H9 (cell line): ENCODE measurements around the gene SYNE4. TPM values are rescaled to one million over a fixed set of nuclear protein-coding genes. Genes with fewer than 3 reads are reported as not detected.
A peak's percentile ranks its signal among the peaks of the same experiment; 100 is the strongest.

ENCODE experiments used
- DNase-seq: peaks from one replicate; pipeline ENCODE4 v3.0.0-alpha.2; 2017
- H2AFZ ChIP-seq: one replicate; pipeline ENCODE4 v1.6.1; 2013; ENCODE audit warnings: mild to moderate bottlenecking, low read length, control low read depth, moderate library complexity
- H2AK5ac ChIP-seq: 2 replicates; pipeline ENCODE4 v1.6.1; 2013; ENCODE audit warnings: low read length, control low read depth, mixed read lengths; ENCODE audit not compliant: insufficient read length
- H2BK120ac ChIP-seq: one replicate; pipeline ENCODE4 v1.6.1; 2013; ENCODE audit warnings: low read depth, mild to moderate bottlenecking, low read length, control low read depth, inconsistent platforms; ENCODE audit not compliant: poor library complexity, severe bottlenecking
- H2BK12ac ChIP-seq: 2 replicates; pipeline ENCODE4 v1.6.1; 2013; ENCODE audit warnings: low read length, control low read depth, mixed read lengths, low read depth; ENCODE audit not compliant: insufficient read length
- H2BK15ac ChIP-seq: 2 replicates; pipeline ENCODE4 v1.6.1; 2013; ENCODE audit warnings: low read depth, low read length, control low read depth
- H2BK20ac ChIP-seq: one replicate; pipeline ENCODE4 v1.6.1; 2013; ENCODE audit warnings: low read depth, mild to moderate bottlenecking, low read length, control low read depth, inconsistent platforms; ENCODE audit not compliant: poor library complexity, severe bottlenecking
- H2BK5ac ChIP-seq: 2 replicates; pipeline ENCODE4 v1.6.1; 2013; ENCODE audit warnings: low read length, control low read depth, mixed read lengths; ENCODE audit not compliant: insufficient read length
- H3K14ac ChIP-seq: 2 replicates; pipeline ENCODE4 v1.6.1; 2013; ENCODE audit warnings: low read length, control low read depth; ENCODE audit not compliant: insufficient read depth
- H3K18ac ChIP-seq: 2 replicates; pipeline ENCODE4 v1.6.1; 2013; ENCODE audit warnings: low read depth, mild to moderate bottlenecking, mixed read lengths, low read length, control low read depth; ENCODE audit not compliant: insufficient read length
- H3K23ac ChIP-seq: 2 replicates; pipeline ENCODE4 v1.6.1; 2013; ENCODE audit warnings: low read length, control low read depth, mixed read lengths, low read depth; ENCODE audit not compliant: insufficient read length
- H3K23me2 ChIP-seq: 2 replicates; pipeline ENCODE4 v1.6.1; 2013; ENCODE audit warnings: low read depth, mild to moderate bottlenecking, mixed read lengths, low read length, control low read depth; ENCODE audit not compliant: insufficient read length, poor library complexity, severe bottlenecking
- H3K27ac ChIP-seq: 2 replicates; pipeline ENCODE4 v1.5.1; 2013; ENCODE audit warnings: low read length, control low read depth, mixed read lengths, low read depth; ENCODE audit not compliant: insufficient read length
- H3K27me3 ChIP-seq: 2 replicates; pipeline ENCODE4 v1.6.1; 2013; ENCODE audit warnings: low read length, control low read depth, inconsistent platforms; ENCODE audit not compliant: insufficient read depth
- H3K4ac ChIP-seq: 2 replicates; pipeline ENCODE4 v1.6.1; 2013; ENCODE audit warnings: low read depth, mild to moderate bottlenecking, control low read depth, inconsistent platforms, low read length, moderate library complexity
- H3K4me1 ChIP-seq: 2 replicates; pipeline ENCODE4 v1.6.1; 2013; ENCODE audit warnings: low read length, control low read depth, inconsistent platforms; ENCODE audit not compliant: insufficient read depth
- H3K4me2 ChIP-seq: 2 replicates; pipeline ENCODE4 v1.6.1; 2013; ENCODE audit warnings: low read length, control low read depth, mixed read lengths; ENCODE audit not compliant: insufficient read length, insufficient read depth
- H3K56ac ChIP-seq: 2 replicates; pipeline ENCODE4 v1.6.1; 2013; ENCODE audit warnings: low read depth, mild to moderate bottlenecking, mixed read lengths, low read length, control low read depth; ENCODE audit not compliant: insufficient read length
- H3K79me1 ChIP-seq: 2 replicates; pipeline ENCODE4 v1.6.1; 2013; ENCODE audit warnings: low read depth, mild to moderate bottlenecking, moderate library complexity, low read length, control low read depth, inconsistent platforms; ENCODE audit not compliant: insufficient read depth, poor library complexity, severe bottlenecking
- H3K79me2 ChIP-seq: 2 replicates; pipeline ENCODE4 v1.6.1; 2013; ENCODE audit warnings: low read length, control low read depth, inconsistent platforms; ENCODE audit not compliant: insufficient read depth
- H3K9ac ChIP-seq: 2 replicates; pipeline ENCODE4 v1.6.1; 2013; ENCODE audit warnings: low read length, control low read depth, mixed read lengths; ENCODE audit not compliant: insufficient read length; ENCODE audit errors: extremely low read depth
- H3K9me3 ChIP-seq: one replicate; pipeline ENCODE4 v1.6.1; 2013; ENCODE audit warnings: low read depth, low read length, inconsistent platforms; ENCODE audit not compliant: control insufficient read depth
- H3T11ph ChIP-seq: one replicate; pipeline ENCODE4 v1.6.1; 2013; ENCODE audit warnings: mild to moderate bottlenecking, low read length, control low read depth, inconsistent platforms
- H4K20me1 ChIP-seq: one replicate; pipeline ENCODE4 v1.6.1; 2013; ENCODE audit not compliant: control insufficient read depth, insufficient read length, insufficient read depth
- H4K5ac ChIP-seq: 2 replicates; pipeline ENCODE4 v1.6.1; 2013; ENCODE audit warnings: low read depth, mild to moderate bottlenecking, mixed read lengths, low read length, control low read depth; ENCODE audit not compliant: insufficient read length
- H4K8ac ChIP-seq: replicated peaks from 2 replicates; pipeline ENCODE4 v1.6.1; 2013; ENCODE audit warnings: low read length, control low read depth, mixed read lengths, low read depth; ENCODE audit not compliant: insufficient read length
- H4K91ac ChIP-seq: 2 replicates; pipeline ENCODE4 v1.6.1; 2013; ENCODE audit warnings: low read depth, mild to moderate bottlenecking, moderate library complexity, mixed read lengths, low read length, control low read depth; ENCODE audit not compliant: insufficient read length
- H3K27ac Mint-ChIP-seq, 3 experiments: 2 replicates in 2 of 3; 3 replicates in 1 of 3; pipeline ENCODE4 v1.8.0; 2020 to 2021; ENCODE audit warnings: mixed read lengths in 3 of 3, mild to moderate bottlenecking in 1 of 3, moderate library complexity in 1 of 3
- H3K27me3 Mint-ChIP-seq: 2 replicates; pipeline ENCODE4 v1.8.0; 2021; ENCODE audit warnings: low read depth, mild to moderate bottlenecking, moderate library complexity, mixed read lengths
- H3K36me3 Mint-ChIP-seq, 3 experiments: 2 replicates in 2 of 3; 3 replicates in 1 of 3; pipeline ENCODE4 v1.8.0; 2020 to 2021; ENCODE audit warnings: low read depth in 3 of 3, mixed read lengths in 3 of 3; ENCODE audit not compliant: insufficient read depth in 1 of 3
- H3K4me1 Mint-ChIP-seq, 2 experiments: 2 replicates each; pipeline ENCODE4 v1.8.0; 2020; ENCODE audit warnings: mixed read lengths in 2 of 2
- H3K4me3 Mint-ChIP-seq, 2 experiments: 2 replicates in 1 of 2; 3 replicates in 1 of 2; pipeline ENCODE4 v1.8.0; 2020 to 2021; ENCODE audit warnings: mild to moderate bottlenecking in 2 of 2, mixed read lengths in 2 of 2, moderate library complexity in 1 of 2
- H3K9me3 Mint-ChIP-seq, 2 experiments: 2 replicates in 1 of 2; 3 replicates in 1 of 2; pipeline ENCODE4 v1.8.0; 2020; ENCODE audit warnings: mild to moderate bottlenecking in 2 of 2, mixed read lengths in 2 of 2, moderate library complexity in 1 of 2
- CTCF ChIP-seq: fragments of 200-600 bp; sonication (generic); conservative IDR thresholded peaks from 3 replicates; pipeline ENCODE4 v1.8.0; 2021; ENCODE audit warnings: antibody characterized with exemption, mild to moderate bottlenecking
- WGBS: extraction: QIAGEN DNeasy Blood & Tissue Kit; methylation state at CpG from one replicate; pipeline ENCODE4 v1.1.7; 2013; ENCODE audit warnings: missing lambda C conversion rate, low lambda C conversion rate, mixed read lengths; ENCODE audit not compliant: insufficient read length; ENCODE audit errors: extremely low coverage; 5-methylcytosine and 5-hydroxymethylcytosine counted together
- long read RNA-seq: library from polyadenylated mRNA; unstranded; transcript quantifications from one replicate; pipeline ENCODE4 v2.0.0, GENCODE V29; 2020
- total RNA-seq: library from RNA; stranded (reverse); gene quantifications from 2 replicates; pipeline ENCODE4 v1.2.1, GENCODE V29; 2021

The SYNE4 gene, protein sequence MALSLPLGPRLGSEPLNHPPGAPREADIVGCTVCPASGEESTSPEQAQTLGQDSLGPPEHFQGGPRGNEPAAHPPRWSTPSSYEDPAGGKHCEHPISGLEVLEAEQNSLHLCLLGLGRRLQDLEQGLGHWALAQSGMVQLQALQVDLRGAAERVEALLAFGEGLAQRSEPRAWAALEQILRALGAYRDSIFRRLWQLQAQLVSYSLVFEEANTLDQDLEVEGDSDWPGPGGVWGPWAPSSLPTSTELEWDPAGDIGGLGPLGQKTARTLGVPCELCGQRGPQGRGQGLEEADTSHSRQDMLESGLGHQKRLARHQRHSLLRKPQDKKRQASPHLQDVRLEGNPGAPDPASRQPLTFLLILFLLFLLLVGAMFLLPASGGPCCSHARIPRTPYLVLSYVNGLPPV
- total RNA-seq, result 19.2 and 20.4 TPM in 2 replicates
- long read RNA-seq, transcript SYNE4-201 (8 exons, 1,365 nt), result major isoform, 45 of 129 reads
- long read RNA-seq, partial matches to known transcripts, result 16 of 129 reads
- long read RNA-seq, other reads (novel, unspliced or antisense), result 68 of 129 reads

- Mint-ChIP-seq H3K27ac (peak within 1 kb of the TSS; percentile 67 to 94 (median 93)), H3K9me3 (no peaks in the 10 kb centered on the region; a peak in 2 of 5 replicates), H3K27me3 (peaks cover 1% of the 10 kb centered on the region), H3K36me3 (peaks cover 5 to 23% (median 23%) of the 10 kb centered on the region in 3 experiments), H3K4me1 (peaks cover 22 to 24% of the 10 kb centered on the region in 2 experiments), H3K4me3 (peak within 1 kb of the TSS; percentile 90 to 92)
- H4K5ac ChIP-seq, result no peak within 1 kb of the TSS
- no peak within 1 kb of the TSS for H2AK5ac ChIP-seq
- H2AFZ ChIP-seq, result no peak within 1 kb of the TSS
- no peaks in the 10 kb centered on the region for H3K79me1 ChIP-seq
- H3K9ac ChIP-seq, result peak within 1 kb of the TSS; percentile 2
- H2BK5ac ChIP-seq, result no peak within 1 kb of the TSS
- no peaks in the 10 kb centered on the region for H3K27me3 ChIP-seq
- H3K4me2 ChIP-seq, result peak within 1 kb of the TSS; percentile 26
- no peak within 1 kb of the TSS for H4K91ac ChIP-seq
- H3K27ac ChIP-seq, result no peak within 1 kb of the TSS
- H3K23me2 ChIP-seq, result peaks cover 16% of the 10 kb centered on the region
- no peaks in the 10 kb centered on the region for H4K20me1 ChIP-seq
- no peaks in the 10 kb centered on the region for H3K79me2 ChIP-seq
- no peak within 1 kb of the TSS for H2BK20ac ChIP-seq
- no peak within 1 kb of the TSS for H3K56ac ChIP-seq
- H2BK15ac ChIP-seq, result no peak within 1 kb of the TSS
- H3T11ph ChIP-seq, result no peak within 1 kb of the TSS
- H4K8ac ChIP-seq, result no peak within 1 kb of the TSS
- WGBS, result no CpG with 5 or more reads among the region's 19 CpGs
- H3K9me3 ChIP-seq, result no peaks in the 10 kb centered on the region
- peak; percentile 94 for DNase-seq
- H3K23ac ChIP-seq, result no peak within 1 kb of the TSS
- no peak for TF ChIP-seq CTCF
- H3K4me1 ChIP-seq, result no peaks in the 10 kb centered on the region
- peak within 1 kb of the TSS; percentile 80 for H3K18ac ChIP-seq
- H3K14ac ChIP-seq, result peak within 1 kb of the TSS; percentile 65; the same call in 1 of the 2 replicates
- no peak within 1 kb of the TSS for H3K4ac ChIP-seq
- no peak within 1 kb of the TSS for H2BK12ac ChIP-seq
- no peak within 1 kb of the TSS for H2BK120ac ChIP-seq
These were observed at the start of gene SYNE4 for GRCh38 chr19:36008336-36008978. Gene SYNE4 (minus strand): TSS chr19:36008813. CDS start chr19:36008681, 132 bp downstream.
